ENCODE measurements around the gene ITPKC. TPM values are rescaled to one million over a fixed set of nuclear protein-coding genes. Genes with fewer than 3 reads are reported as not detected.

ITPKC gene
- total RNA-seq, 4 donors from 2014 or later: 34.5 to 43.9 (median 38.9) TPM

- no peak overlapping the region for H3K27ac ChIP-seq
- H3K36me3 ChIP-seq: peaks cover 0 to 50% (median 2%) of the 10 kb centered on the region in 3 donors
- DNase-seq: no peak
- H3K4me3 ChIP-seq: no peak overlapping the region
- TF ChIP-seq POLR2A (IDR thresholded peaks at IDR 0.05) (no peak), CTCF (IDR thresholded peaks at IDR 0.05) (no peak)
- no peaks in the 10 kb centered on the region for H3K27me3 ChIP-seq
- H3K9me3 ChIP-seq: no peaks in the 10 kb centered on the region
- peaks cover 0 to 36% (median 26%) of the 10 kb centered on the region in 4 donors for H3K4me1 ChIP-seq
Measured at GRCh38 chr19:40756502-40757110, 39.7 kb downstream of the ITPKC start.

- TF ChIP-seq POLR2A (IDR thresholded peaks at IDR 0.05) (no peak), CTCF (IDR thresholded peaks at IDR 0.05) (no peak)
- DNase-seq: no peak
- no peak overlapping the region for H3K4me3 ChIP-seq
- no peak overlapping the region for H3K27ac ChIP-seq
- H3K9me3 ChIP-seq: no peaks in the 10 kb centered on the region
- no peaks in the 10 kb centered on the region for H3K27me3 ChIP-seq
- peaks cover 0 to 69% (median 2%) of the 10 kb centered on the region in 3 donors for H3K36me3 ChIP-seq
- H3K4me1 ChIP-seq: peaks cover 0 to 26% (median 19%) of the 10 kb centered on the region in 4 donors
Measured at GRCh38 chr19:40758491-40758890, 41.6 kb downstream of the ITPKC start.

- Histone ChIP-seq H3K27me3 (no peaks in the 10 kb centered on the region), H3K9me3 (no peaks in the 10 kb centered on the region), H3K4me3 (no peak overlapping the region), H3K27ac (no peak overlapping the region), H3K36me3 (peaks cover 0 to 77% (median 2%) of the 10 kb centered on the region in 3 donors), H3K4me1 (peaks cover 0 to 18% (median 10%) of the 10 kb centered on the region in 4 donors)
- TF ChIP-seq POLR2A (IDR thresholded peaks at IDR 0.05): no peak
- TF ChIP-seq CTCF (IDR thresholded peaks at IDR 0.05): no peak
- DNase-seq: no peak
Measured at GRCh38 chr19:40759352-40759751, 42.4 kb downstream of the ITPKC start.

- Histone ChIP-seq H3K36me3 (peaks cover 0 to 94% (median 2%) of the 10 kb centered on the region in 3 donors), H3K9me3 (no peaks in the 10 kb centered on the region), H3K4me1 (no peaks in the 10 kb centered on the region), H3K27ac (no peak overlapping the region), H3K4me3 (no peak overlapping the region), H3K27me3 (no peaks in the 10 kb centered on the region)
- TF ChIP-seq CTCF (IDR thresholded peaks at IDR 0.05) (no peak), POLR2A (IDR thresholded peaks at IDR 0.05) (no peak)
- DNase-seq: no peak
Measured at GRCh38 chr19:40762754-40763470, 46.0 kb downstream of the ITPKC start.

GRCh38 chr19:40763526-40763925 lies 46.6 kb downstream of the ITPKC start:
- no peaks in the 10 kb centered on the region for H3K4me1 ChIP-seq
- TF ChIP-seq POLR2A (IDR thresholded peaks at IDR 0.05) (no peak), CTCF (IDR thresholded peaks at IDR 0.05) (no peak)
- no peaks in the 10 kb centered on the region for H3K9me3 ChIP-seq
- peaks cover 0 to 87% (median 2%) of the 10 kb centered on the region in 3 donors for H3K36me3 ChIP-seq
- H3K27me3 ChIP-seq: no peaks in the 10 kb centered on the region
- H3K27ac ChIP-seq: no peak overlapping the region
- no peak for DNase-seq
- no peak overlapping the region for H3K4me3 ChIP-seq
